Stimulated activated CD4-positive, alpha-beta T cell treated with anti-CD3 and anti-CD28 coated beads, Interleukin-15, amount 100 ng/mL, for 24 hours (primary cell): ENCODE data around the gene DIS3L2.
"Not testable (repeated sequence)": the region's sequence is repeated elsewhere in the genome, so short reads cannot be mapped to it uniquely, and the experiment has no call there.

ENCODE experiments used
- DNase-seq: peaks from one replicate; pipeline ENCODE4 v3.0.0-alpha.2; 2020

DIS3L2 gene

GRCh38 chr2:232353660-232354059 is 392.1 kb downstream of the DIS3L2 start:
- no peak for DNase-seq

DNA sequence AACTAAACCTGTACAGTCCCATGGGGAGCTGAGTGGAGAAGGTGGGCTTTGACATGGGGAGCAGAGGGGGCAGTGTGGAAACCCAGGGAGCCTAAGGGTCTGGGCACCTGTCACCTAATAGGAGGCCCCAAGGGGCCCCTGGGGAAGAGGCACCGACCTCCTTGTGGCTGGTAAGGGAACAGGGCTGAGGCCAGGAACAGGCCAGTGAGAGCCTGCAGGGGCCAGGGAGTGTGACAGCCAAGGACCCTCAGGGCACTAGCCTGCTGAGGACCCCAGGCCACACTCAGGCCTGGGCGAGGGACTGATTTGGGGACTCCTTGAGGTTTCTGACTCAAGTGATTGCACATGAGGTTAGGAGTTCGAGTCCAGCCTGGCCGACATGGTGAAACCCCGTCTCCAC is 392.6 kb downstream of the DIS3L2 start:
- no peak for DNase-seq

- DNase-seq: no peak
Measured at GRCh38 chr2:232361646-232362045, 400.1 kb downstream of the DIS3L2 start.

- no peak for DNase-seq
Measured at GRCh38 chr2:232362174-232362900, 400.8 kb downstream of the DIS3L2 start.

GRCh38 chr2:232363064-232363783 is 401.7 kb downstream of the DIS3L2 start:
- not testable (repeated sequence) for DNase-seq

GRCh38 chr2:232363784-232364615 is 402.5 kb downstream of the DIS3L2 start:
- DNase-seq: no peak

DNA sequence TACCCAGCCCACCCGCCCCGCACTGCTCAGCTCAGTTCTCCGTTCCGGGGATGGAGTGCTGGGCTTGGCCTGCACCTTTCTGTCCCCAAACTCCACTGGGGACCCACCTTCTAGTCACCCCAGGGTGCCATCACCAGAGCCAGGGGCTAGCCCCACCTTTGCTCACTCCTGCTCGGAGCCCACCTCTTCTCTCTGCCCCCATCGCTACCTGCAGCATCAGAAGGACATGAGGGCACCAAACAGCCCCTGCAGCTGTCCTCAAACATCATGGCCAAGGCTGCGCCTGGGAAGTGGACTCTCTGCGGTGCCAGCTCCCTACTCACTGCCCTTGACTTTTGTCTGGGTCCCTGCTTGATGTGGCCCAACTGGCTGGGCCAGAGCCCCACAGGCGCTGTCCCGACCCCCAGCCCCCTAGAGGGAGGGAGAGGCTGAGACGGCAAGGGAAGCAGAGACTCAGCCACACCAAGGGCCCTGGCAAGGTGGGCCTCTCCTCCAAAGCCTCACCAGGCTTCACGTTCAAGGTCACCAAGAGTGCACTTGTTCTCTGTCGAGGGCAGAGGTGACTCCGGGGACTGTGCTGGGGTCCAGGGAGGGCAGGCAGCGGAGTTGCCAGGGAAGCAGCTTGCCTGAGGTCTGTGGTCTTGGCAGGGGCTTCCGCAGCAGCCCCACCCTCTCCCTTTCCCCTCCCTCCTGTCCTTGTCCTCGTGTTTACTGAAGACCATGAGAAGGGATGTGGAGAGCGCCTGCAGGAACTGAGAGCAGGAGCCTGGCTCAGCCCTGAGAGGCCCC is 403.5 kb downstream of the DIS3L2 start:
- DNase-seq: not testable (repeated sequence)

DNA sequence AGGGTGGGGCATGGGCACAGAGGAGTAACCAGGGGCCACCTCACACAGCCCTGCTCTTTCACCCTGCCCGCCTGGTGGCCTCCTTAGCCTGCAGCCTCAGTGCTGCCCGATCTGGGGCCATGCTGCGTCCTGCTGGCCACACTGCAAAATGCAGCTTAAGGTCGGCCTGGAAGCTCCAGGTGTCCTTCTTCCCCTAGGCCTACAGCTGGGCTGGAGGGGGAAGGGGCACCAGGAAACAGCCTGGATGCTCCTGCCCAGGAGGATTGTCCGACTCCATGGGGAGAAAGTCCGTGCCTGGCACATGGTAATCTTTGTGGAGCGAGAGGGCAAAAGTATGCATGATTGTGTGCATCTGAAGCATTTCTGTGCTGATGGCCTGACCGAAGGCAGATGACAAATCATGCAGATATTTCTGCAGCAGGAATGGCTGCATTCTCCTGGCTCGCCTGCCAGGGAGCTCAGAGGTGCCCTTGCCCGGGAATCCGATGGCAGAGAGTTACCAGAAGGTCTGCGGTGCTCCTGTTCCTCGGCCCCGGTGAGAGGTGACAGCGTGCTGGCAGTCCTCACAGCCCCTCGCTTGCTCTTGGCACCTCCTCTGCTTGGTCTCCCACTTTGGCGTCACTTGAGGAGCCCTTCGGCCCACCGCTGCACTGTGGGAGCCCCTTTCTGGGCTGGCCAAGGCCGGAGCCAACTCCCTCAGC is 404.3 kb downstream of the DIS3L2 start:
- no peak for DNase-seq

GRCh38 chr2:232366461-232366860 is 404.9 kb downstream of the DIS3L2 start:
- DNase-seq: not testable (repeated sequence)

- no peak for DNase-seq
Measured at GRCh38 chr2:232367016-232367415, 405.5 kb downstream of the DIS3L2 start.

DNA sequence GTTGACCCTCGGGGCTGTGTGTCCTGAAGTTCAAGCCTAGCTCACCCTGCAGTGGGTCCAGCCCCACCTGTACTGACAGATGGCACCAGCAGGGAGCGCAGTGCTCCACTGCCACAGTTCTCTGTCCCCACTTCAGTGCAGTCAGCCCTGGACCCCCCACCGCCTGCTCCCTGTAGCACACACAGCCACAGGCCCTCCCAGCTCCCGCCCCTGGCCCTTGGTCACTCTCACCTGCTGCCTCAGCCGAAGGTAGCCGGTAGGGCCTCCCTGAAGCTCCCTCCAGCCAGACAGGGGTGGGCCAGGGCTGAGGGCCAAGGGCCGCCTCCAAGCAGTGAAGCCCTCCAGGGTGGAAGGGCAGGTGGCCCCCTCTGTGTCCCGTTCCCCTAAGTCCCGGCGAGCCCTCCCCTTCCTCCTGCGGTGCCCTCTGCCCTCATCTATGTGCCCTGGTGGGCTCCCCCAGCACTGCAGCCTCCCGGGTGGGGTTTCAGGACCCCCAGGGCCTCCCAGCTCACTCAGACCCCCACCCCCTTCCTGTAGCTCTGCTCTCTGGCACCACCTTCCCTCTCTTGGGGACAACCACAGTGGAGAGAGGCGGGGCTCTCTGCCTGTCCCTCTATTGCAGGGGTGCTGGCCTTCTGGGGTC is 406.2 kb downstream of the DIS3L2 start:
- no peak for DNase-seq

DNA sequence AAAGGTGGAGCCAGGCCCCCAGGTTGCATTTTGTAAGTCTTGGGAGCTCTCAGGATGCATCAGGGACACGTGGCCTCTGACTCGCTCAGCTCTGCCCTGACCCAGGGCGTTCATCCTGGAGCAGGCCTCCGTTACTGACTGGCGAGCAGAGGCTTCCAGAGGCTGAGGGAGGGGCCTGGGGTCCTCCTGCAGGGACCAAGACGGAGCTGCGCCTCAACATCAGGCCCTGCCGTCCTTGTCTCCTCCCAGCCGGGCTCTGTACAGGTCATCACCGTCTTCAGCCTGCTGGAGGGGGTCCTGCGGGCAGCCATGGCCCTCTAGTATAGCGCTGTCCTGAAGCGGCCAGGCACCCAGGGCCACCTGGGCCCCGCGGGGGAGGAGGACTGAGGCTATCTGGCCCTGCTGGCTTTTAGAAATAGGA is 406.8 kb downstream of the DIS3L2 start:
- no peak for DNase-seq

DNA sequence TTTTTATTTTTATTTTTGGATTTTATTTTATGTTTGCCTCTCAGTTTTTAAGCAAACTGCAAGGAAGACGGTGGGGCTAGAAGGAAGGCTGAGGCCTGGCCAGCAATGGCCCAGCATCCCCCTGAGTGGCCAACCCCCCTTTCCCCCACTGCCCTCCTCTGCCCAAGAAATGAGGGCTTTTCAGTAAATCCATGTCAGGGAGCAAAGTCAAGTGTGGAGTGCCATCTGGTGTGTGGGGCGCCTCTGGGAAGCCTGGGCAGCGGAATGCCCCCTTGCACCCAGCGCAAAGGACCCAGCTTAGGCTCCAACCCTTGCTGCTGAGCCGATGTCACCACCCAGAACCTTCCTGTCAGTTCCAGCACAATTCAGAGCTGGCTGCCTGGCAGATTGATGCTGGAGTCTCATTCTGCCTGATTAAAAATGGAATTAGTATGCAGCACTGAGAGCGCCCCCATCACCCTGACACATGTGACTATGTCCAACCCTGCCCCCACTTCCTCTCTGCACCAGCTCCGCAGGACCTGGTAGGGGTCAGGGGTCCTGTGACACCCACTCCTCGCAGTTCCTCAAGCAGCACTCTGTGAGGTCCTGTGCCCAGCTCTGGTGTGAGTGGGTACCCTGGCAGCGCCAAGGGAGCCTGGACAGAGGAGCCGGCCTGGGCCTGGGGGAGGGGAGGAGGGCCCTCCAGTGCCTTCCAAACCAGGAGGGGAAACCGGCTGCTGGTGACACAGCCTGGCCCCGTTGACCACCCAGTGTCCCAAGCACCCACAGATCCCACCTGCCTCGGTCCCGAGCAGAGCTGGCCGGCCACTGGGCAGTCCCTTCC is 407.8 kb downstream of the DIS3L2 start:
- DNase-seq: no peak

DNA sequence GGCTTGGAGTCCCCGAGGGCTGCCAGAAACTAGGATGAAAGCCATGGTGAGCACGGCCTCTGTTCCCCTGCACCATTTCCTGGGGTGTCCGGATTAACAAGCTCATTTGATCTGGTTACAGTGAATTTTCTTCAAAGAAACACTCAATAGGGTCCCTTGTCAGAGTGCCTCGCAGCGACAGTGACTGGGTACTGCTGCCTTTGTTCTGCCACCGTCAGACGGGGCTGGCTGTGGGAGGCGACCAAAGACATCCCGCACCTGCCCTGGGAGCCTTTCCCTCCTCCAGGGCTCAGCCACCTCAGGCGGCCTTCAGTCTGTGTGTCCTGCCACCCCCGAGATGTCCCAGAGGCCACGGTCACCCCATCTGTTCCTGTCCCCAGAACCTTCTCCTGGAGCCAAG is 408.5 kb downstream of the DIS3L2 start:
- DNase-seq: not testable (repeated sequence)

- no peak for DNase-seq
Measured at GRCh38 chr2:232372231-232373208, 411.0 kb downstream of the DIS3L2 start.

DNA sequence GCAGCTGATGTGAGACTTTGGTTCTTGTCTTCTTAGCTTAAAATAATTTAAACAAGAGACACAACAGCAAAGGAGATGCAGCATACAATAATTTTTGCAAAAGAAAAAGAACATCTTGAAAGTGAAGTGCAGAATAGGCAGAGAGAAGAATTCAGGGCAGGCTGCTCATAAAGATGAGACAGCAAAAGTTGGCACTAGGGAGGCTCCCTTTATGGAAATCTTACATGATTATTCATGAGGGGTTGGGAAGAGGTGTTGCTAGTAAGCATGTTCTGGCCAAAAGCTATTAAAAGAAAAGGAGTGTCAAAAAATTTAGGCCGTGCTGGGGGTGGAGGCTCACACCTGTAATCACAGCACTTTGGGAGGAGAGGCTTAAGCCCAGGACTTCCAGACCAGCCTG is 412.8 kb downstream of the DIS3L2 start:
- DNase-seq: no peak

- DNase-seq: no peak
Measured at GRCh38 chr2:232375164-232375563, 413.7 kb downstream of the DIS3L2 start.

DNA sequence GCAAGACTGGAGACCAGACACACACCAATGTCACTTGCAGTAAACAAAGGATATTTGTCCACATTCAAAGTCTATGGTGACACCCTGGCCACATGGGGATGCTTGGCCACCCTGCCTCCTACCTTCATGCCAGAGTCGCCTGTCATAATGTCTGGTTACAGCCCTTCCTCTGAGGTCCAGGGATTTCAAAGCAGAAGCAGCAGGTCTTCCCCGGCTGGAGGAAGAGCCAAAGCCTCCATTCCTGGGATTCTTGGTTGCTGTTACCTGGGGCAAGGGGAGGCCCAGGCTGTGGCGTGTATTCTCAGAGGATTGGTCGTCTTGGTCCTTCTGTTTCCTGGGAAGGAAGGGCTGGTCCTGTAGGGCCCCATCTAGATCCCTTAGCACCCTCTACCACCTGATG is 414.7 kb downstream of the DIS3L2 start:
- DNase-seq: no peak

DNA sequence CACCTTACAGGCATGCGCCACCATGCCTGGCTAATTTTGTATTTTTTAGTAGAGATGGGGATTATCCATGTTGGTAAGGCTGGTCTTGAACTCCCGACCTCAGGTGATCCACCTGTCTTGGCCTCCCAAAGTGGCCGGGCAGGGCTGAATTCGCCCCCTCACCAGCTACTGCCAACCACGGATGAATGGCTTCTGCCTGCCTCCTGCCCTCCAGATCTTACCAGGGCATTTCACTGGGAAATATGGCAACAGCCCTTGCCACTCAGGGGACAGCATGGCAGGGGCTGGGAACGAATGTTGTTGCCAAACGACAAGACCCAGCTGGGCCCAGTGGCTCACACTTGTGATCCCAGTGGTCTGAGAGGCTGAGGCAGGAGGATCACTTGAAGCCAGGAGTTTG is 415.2 kb downstream of the DIS3L2 start:
- no peak for DNase-seq
